A549 (cell line): ENCODE results near the gene HOXC11. TPM values are rescaled to one million over a fixed set of nuclear protein-coding genes. Genes with fewer than 3 reads are reported as not detected.

Experiments
- ATAC-seq, 2 experiments: fragments of 200-7000 bp in 1 of 2; fragments of >200 bp in 1 of 2; cut with Nextera tagmentation in 1 of 2; cut with Tn5 transposase in 1 of 2; 3 replicates each; pipeline versions ENCODE4 v1.8.0 to v1.9.1; 2018 to 2020; ENCODE audit warnings: mild to moderate bottlenecking in 1 of 2, moderate library complexity in 1 of 2
- CTCF ChIA-PET: fragments of 300-600 bp; sonication (Branson Sonifier 250); formaldehyde crosslinking; extraction: SDS; loops from one replicate; lab custom pipeline; 2021; ENCODE audit warnings: antibody characterized with exemption, inconsistent platforms; lab: Yijun Ruan, JAX
- POLR2A ChIA-PET: fragments of 350-600 bp; formaldehyde crosslinking; extraction: SDS; loops from one replicate; lab custom pipeline; 2021; ENCODE audit warnings: antibody characterized with exemption, inconsistent platforms; lab: Yijun Ruan, JAX
- DNase-seq, 2 experiments: peaks; one replicate each; pipeline versions ENCODE4 v3.0.0 to v3.0.0-alpha.2; 2011 to 2016; ENCODE audit warnings: low read depth in 1 of 2, low spot score in 1 of 2
- FAIRE-seq: peaks from 2 replicates; lab custom pipeline; 2011; peaks lifted over from hg19 to GRCh38; lab: Jason Lieb, UNC
- H3K27ac ChIP-seq, 2 experiments: fragments of >200 bp; sonication (Bioruptor Twin); formaldehyde crosslinking; 3 replicates each; pipeline ENCODE4 v1.5.1; 2016 to 2017
- H3K4me1 ChIP-seq: fragments of >200 bp; sonication (Bioruptor Twin); formaldehyde crosslinking; 3 replicates; pipeline ENCODE4 v1.6.1; 2016
- H3K4me2 ChIP-seq: fragments of >200 bp; sonication (Bioruptor Twin); formaldehyde crosslinking; 3 replicates; pipeline ENCODE4 v1.6.1; 2016
- H3K4me3 ChIP-seq: fragments of >200 bp; sonication (Bioruptor Twin); formaldehyde crosslinking; 3 replicates; pipeline ENCODE4 v1.5.1; 2016
- H3K9me3 ChIP-seq: fragments of >200 bp; sonication (Bioruptor Twin); formaldehyde crosslinking; 3 replicates; pipeline ENCODE4 v1.6.1; 2016
- BCL3 ChIP-seq: fragments of >200 bp; sonication (Bioruptor Twin); formaldehyde crosslinking; IDR thresholded peaks from 3 replicates; pipeline ENCODE4 v1.6.1; 2016
- CEBPB ChIP-seq, 2 experiments: fragments of >200 bp in 1 of 2; sonication (Bioruptor Twin) in 1 of 2; formaldehyde crosslinking in 1 of 2; IDR thresholded peaks; 2 replicates each; pipeline ENCODE4 v1.6.1; 2012 to 2016
- CHD4 ChIP-seq: fragments of 200-600 bp; sonication (generic); IDR thresholded peaks from 2 replicates; pipeline ENCODE4 v1.6.1; 2016; ENCODE audit warnings: antibody characterized with exemption, mild to moderate bottlenecking, borderline replicate concordance
- E2F6 ChIP-seq: IDR thresholded peaks from 2 replicates; pipeline ENCODE4 v1.6.1; 2012; ENCODE audit warnings: low read depth, borderline replicate concordance
- ELK1 ChIP-seq: fragments of 150-350 bp; IDR thresholded peaks from 2 replicates; pipeline ENCODE4 v1.6.1; 2014; ENCODE audit warnings: low read depth, mild to moderate bottlenecking, low read length
- FOSL2 ChIP-seq, 2 experiments: fragments of 450-650 bp in 1 of 2; fragments of >200 bp in 1 of 2; sonication (Bioruptor Twin) in 1 of 2; formaldehyde crosslinking; IDR thresholded peaks; 2 replicates each; pipeline versions ENCODE4 v1.5.0 to v1.6.1; 2016 to 2020; ENCODE audit warnings: mild to moderate bottlenecking in 1 of 2, moderate library complexity in 1 of 2
- HDAC2 ChIP-seq: fragments of 200-600 bp; sonication (generic); IDR thresholded peaks from 2 replicates; pipeline ENCODE4 v1.6.1; 2016
- HES2 ChIP-seq: fragments of >200 bp; sonication (Bioruptor Twin); formaldehyde crosslinking; IDR thresholded peaks from 2 replicates; pipeline ENCODE4 v1.6.1; 2016
- HEYL ChIP-seq: fragments of 250-450 bp; sonication (Bioruptor Pico); IDR thresholded peaks from 2 replicates; pipeline ENCODE4 v1.8.0; 2021; ENCODE audit warnings: mild to moderate bottlenecking, moderate library complexity
- HMGXB4 ChIP-seq: fragments of 250-450 bp; sonication (Bioruptor Pico); IDR thresholded peaks from 2 replicates; pipeline ENCODE4 v1.5.0; 2021; ENCODE audit warnings: mild to moderate bottlenecking, moderate library complexity, borderline replicate concordance
- HOXA7 ChIP-seq: fragments of 250-450 bp; sonication (Bioruptor Pico); IDR thresholded peaks from 2 replicates; pipeline ENCODE4 v1.5.0; 2020; ENCODE audit warnings: mild to moderate bottlenecking, moderate library complexity
- HOXB13 ChIP-seq: fragments of 250-450 bp; sonication (Bioruptor Pico); IDR thresholded peaks from 2 replicates; pipeline ENCODE4 v1.5.0; 2020; ENCODE audit warnings: low read depth, mild to moderate bottlenecking, moderate library complexity
- HOXB5 ChIP-seq: fragments of 250-450 bp; sonication (Bioruptor Pico); IDR thresholded peaks from 2 replicates; pipeline ENCODE4 v1.5.0; 2020; ENCODE audit warnings: mild to moderate bottlenecking, moderate library complexity
- KDM1A ChIP-seq: fragments of 200-600 bp; sonication (generic); IDR thresholded peaks from 2 replicates; pipeline ENCODE4 v1.6.1; 2016; ENCODE audit warnings: low read depth, mild to moderate bottlenecking
- MAFK ChIP-seq: fragments of 450-650 bp; IDR thresholded peaks from 2 replicates; pipeline ENCODE4 v1.6.1; 2014; ENCODE audit not compliant: partially characterized antibody
- NFE2L2 ChIP-seq: fragments of 150-350 bp; conservative IDR thresholded peaks from 2 replicates; pipeline ENCODE4 v1.6.1; 2014; ENCODE audit warnings: low read length
- NPAS2 ChIP-seq: fragments of 250-450 bp; sonication (Bioruptor Pico); IDR thresholded peaks from 2 replicates; pipeline ENCODE4 v1.8.0; 2022; ENCODE audit warnings: mild to moderate bottlenecking, moderate library complexity, borderline replicate concordance
- POLR2AphosphoS2 ChIP-seq: conservative IDR thresholded peaks from 2 replicates; pipeline ENCODE4 v1.6.1; 2012; ENCODE audit warnings: low read length, improper control_type of control experiment, inconsistent platforms
- RCOR1 ChIP-seq: fragments of 150-350 bp; IDR thresholded peaks from 2 replicates; pipeline ENCODE4 v1.6.1; 2014; ENCODE audit warnings: antibody characterized with exemption, low read length, low read depth
- SREBF2 ChIP-seq: fragments of 450-650 bp; IDR thresholded peaks from 2 replicates; pipeline ENCODE4 v1.6.1; 2014; ENCODE audit warnings: mild to moderate bottlenecking, moderate library complexity
- TFCP2L1 ChIP-seq: fragments of 250-450 bp; sonication (Bioruptor Pico); IDR thresholded peaks from 2 replicates; pipeline ENCODE4 v1.5.0; 2021; ENCODE audit warnings: mild to moderate bottlenecking
- ZC3H11A ChIP-seq: fragments of 450-650 bp; IDR thresholded peaks from 2 replicates; pipeline ENCODE4 v1.6.1; 2014; ENCODE audit warnings: antibody characterized with exemption, mild to moderate bottlenecking
- ZFP36 ChIP-seq: fragments of 450-650 bp; IDR thresholded peaks from 2 replicates; pipeline ENCODE4 v1.6.1; 2014; ENCODE audit warnings: borderline replicate concordance; ENCODE audit not compliant: partially characterized antibody
- ZSCAN20 ChIP-seq: fragments of 250-450 bp; sonication (Bioruptor Pico); IDR thresholded peaks from 2 replicates; pipeline ENCODE4 v1.8.0; 2022; ENCODE audit warnings: mild to moderate bottlenecking, moderate library complexity
- WGBS: methylation state at CpG from one replicate; pipeline ENCODE4 v1.1.6; 2017; ENCODE audit errors: missing lambda C conversion rate; 5-methylcytosine and 5-hydroxymethylcytosine counted together
- polyA plus RNA-seq, 4 experiments: library from polyadenylated mRNA; depleted of rRNA in 3 of 4; stranded (reverse); fragments of >200 nt; fragmentation: RNase III in 1 of 4; extraction: RNeasy Plus Mini Kit Qiagen cat#74134 plus additional on column Dnase treatment in 1 of 4; gene quantifications; 2 replicates in 3 of 4; 3 replicates in 1 of 4; pipeline ENCODE4 v1.2.3, GENCODE V29; 2011 to 2017

Gene HOXC11
- polyA plus RNA-seq, 2 of the 4 experiments (the other 2 are of a cell fraction) = 0.45 to 0.58 TPM

GRCh38 chr12:53955776-53956250, 17.1 kb upstream of the HOXC11 start:
- POLR2A ChIA-PET = no interaction called here
- WGBS = 90% methylated on average over 10 of the region's 10 CpGs

GRCh38 chr12:53956251-53956887, 16.6 kb upstream of the HOXC11 start:
- 88% methylated on average over 25 of the region's 25 CpGs for WGBS
- H3K4me1 ChIP-seq = no peaks in the 10 kb centered on the region
- H3K9me3 ChIP-seq = no peaks in the 10 kb centered on the region
- ATAC-seq (peak in 1 of 2 experiments; percentile 10; a peak in 2 of 6 replicates), DNase-seq (no peak), FAIRE-seq (no peak)
- POLR2A ChIA-PET = no interaction called here
- H3K4me2 ChIP-seq = no peak overlapping the region
- CTCF ChIA-PET = interaction anchor here (1.8 kb wide), 1 partner anchor 210 kb away, joined by 6 read pairs; no protein-coding TSS in a partner anchor
- H3K27ac ChIP-seq = no peak overlapping the region
- no peak overlapping the region for H3K4me3 ChIP-seq
- no peak for TF ChIP-seq ZC3H11A
- TF ChIP-seq HOXA7 (CRISPR knock-in tag) = no peak
- no peak for TF ChIP-seq ZFP36

More at GRCh38 chr12:53955776-53956250, 17.1 kb upstream of the HOXC11 start:
- TF ChIP-seq SREBF2 (no peak), POLR2AphosphoS2 (no peak), HEYL (CRISPR knock-in tag) (no peak), TFCP2L1 (CRISPR knock-in tag) (no peak), HDAC2 (no peak), CEBPB (IDR thresholded peaks at IDR 0.05) (no peak), ZSCAN20 (CRISPR knock-in tag) (no peak), HMGXB4 (CRISPR knock-in tag) (no peak), MAFK (no peak), KDM1A (no peak), RCOR1 (no peak), NFE2L2 (no peak)
- H3K27ac ChIP-seq = no peak overlapping the region
- no peak overlapping the region for H3K4me2 ChIP-seq
- CTCF ChIA-PET = interaction anchor here (1.4 to 1.8 kb wide), 3 partner anchors 17 to 210 kb away, joined by 3 to 9 read pairs (median 6); partner anchors contain the start of genes HOXC10 and HOXC13
- H3K9me3 ChIP-seq = no peaks in the 10 kb centered on the region
- no peak for ATAC-seq
- FAIRE-seq = no peak
- no peaks in the 10 kb centered on the region for H3K4me1 ChIP-seq
- H3K4me3 ChIP-seq = no peak overlapping the region
- DNase-seq = no peak

GRCh38 chr12:53956914-53957536, 15.9 kb upstream of the HOXC11 start:
- FAIRE-seq (no peak), DNase-seq (no peak), ATAC-seq (no peak)
- no peak overlapping the region for H3K27ac ChIP-seq
- H3K9me3 ChIP-seq = no peaks in the 10 kb centered on the region
- 91% methylated on average over 11 of the region's 11 CpGs for WGBS
- no peaks in the 10 kb centered on the region for H3K4me1 ChIP-seq
- ChIA-PET POLR2A (no interaction called here), CTCF (interaction anchor here (1.8 kb wide), 1 partner anchor 211 kb away, joined by 6 read pairs; no protein-coding TSS in a partner anchor)
- no peak overlapping the region for H3K4me2 ChIP-seq
- H3K4me3 ChIP-seq = no peak overlapping the region
- no peak for TF ChIP-seq POLR2AphosphoS2
- TF ChIP-seq HOXB13 (CRISPR knock-in tag) = no peak
- TF ChIP-seq HOXB5 = no peak
- no peak for TF ChIP-seq BCL3
- no peak for TF ChIP-seq MAFK
- TF ChIP-seq NPAS2 (CRISPR knock-in tag) = no peak
- no peak for TF ChIP-seq SREBF2
- no peak for TF ChIP-seq FOSL2 (IDR thresholded peaks at IDR 0.05)
- no peak for TF ChIP-seq FOSL2 (CRISPR knock-in tag; IDR thresholded peaks at IDR 0.05)
- TF ChIP-seq E2F6 = no peak
- no peak for TF ChIP-seq ELK1
- TF ChIP-seq CHD4 = no peak
- no peak for TF ChIP-seq HES2
- no peak for TF ChIP-seq HMGXB4 (CRISPR knock-in tag)
